Measurements from ENCODE around the gene ALDH1A2.

ALDH1A2 gene

DNA sequence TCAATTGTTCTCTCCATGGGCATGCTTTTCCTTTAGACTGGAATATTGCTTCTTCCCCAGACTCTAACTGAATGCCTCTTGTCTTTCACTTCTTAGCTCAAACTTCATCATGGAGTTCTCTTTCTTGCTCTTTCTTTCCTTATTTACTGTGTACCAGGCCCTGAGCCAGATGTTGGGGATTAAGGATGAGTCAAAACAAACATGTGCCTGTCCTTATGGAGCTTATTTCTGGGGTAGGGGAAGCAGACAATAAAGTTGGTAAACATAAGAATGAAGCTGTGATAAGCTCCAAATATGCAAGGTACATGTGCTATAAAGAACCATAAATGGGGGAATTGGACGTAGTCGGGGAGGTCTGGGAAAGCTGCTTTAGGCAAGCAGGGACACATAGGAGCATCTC, 145.8 kb downstream of the ALDH1A2 start:
- DNase-seq (ENCODE audit: low read depth), result no peak
- H3K4me3 ChIP-seq (ENCODE audit: low read length), result no peak overlapping the region
- TF ChIP-seq, protein P1, sequence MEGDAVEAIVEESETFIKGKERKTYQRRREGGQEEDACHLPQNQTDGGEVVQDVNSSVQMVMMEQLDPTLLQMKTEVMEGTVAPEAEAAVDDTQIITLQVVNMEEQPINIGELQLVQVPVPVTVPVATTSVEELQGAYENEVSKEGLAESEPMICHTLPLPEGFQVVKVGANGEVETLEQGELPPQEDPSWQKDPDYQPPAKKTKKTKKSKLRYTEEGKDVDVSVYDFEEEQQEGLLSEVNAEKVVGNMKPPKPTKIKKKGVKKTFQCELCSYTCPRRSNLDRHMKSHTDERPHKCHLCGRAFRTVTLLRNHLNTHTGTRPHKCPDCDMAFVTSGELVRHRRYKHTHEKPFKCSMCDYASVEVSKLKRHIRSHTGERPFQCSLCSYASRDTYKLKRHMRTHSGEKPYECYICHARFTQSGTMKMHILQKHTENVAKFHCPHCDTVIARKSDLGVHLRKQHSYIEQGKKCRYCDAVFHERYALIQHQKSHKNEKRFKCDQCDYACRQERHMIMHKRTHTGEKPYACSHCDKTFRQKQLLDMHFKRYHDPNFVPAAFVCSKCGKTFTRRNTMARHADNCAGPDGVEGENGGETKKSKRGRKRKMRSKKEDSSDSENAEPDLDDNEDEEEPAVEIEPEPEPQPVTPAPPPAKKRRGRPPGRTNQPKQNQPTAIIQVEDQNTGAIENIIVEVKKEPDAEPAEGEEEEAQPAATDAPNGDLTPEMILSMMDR (conservative IDR thresholded peaks at IDR 0.05; ENCODE audit: low read depth, low read length), result no peak

DNA sequence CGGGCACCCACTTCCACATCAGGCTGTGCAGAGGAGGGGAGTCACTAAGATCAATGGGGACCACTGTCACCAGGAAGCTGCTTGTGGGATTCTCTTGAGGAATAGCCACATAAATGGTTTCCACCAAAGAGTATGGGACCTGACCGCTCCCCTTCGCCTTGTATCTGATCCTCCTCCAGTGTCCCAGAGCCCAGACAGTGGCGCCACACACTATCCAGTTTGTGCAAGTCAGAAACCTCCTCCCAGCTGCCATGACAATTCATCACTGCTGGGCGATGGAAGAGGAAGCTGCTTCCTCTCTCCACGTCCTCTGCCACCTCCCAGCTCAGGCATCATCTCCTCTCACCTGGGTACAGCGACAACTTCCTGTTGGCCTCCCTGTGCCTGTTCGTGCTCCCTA, 147.5 kb downstream of the ALDH1A2 start:
- no peak for DNase-seq (ENCODE audit: low read depth)
- TF ChIP-seq, protein P1 (conservative IDR thresholded peaks at IDR 0.05; ENCODE audit: low read depth, low read length), result no peak
- no peak overlapping the region for H3K4me3 ChIP-seq (ENCODE audit: low read length)

DNA sequence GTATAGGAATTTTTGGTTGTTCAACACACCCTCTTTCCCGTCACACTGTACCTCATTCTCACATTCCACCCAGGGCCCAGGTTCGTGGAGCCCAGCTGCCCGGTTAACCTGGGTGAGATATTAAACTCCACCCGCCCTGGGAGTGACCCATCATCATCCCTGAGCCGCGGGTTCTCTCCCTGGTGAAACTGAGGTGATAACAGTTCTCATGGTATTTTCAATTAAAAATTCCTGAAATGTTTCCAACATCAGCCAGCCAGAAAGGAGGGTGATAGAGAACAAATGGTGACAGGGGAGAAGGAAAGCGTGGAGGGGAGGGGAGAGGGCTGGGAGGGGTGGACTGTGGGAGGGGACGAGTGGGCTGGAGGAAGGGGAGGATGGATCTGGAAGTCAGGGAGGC, 148.8 kb downstream of the ALDH1A2 start:
- TF ChIP-seq, protein P1 (conservative IDR thresholded peaks at IDR 0.05; ENCODE audit: low read depth, low read length), result no peak
- no peak for DNase-seq (ENCODE audit: low read depth)
- no peak overlapping the region for H3K4me3 ChIP-seq (ENCODE audit: low read length)

DNA sequence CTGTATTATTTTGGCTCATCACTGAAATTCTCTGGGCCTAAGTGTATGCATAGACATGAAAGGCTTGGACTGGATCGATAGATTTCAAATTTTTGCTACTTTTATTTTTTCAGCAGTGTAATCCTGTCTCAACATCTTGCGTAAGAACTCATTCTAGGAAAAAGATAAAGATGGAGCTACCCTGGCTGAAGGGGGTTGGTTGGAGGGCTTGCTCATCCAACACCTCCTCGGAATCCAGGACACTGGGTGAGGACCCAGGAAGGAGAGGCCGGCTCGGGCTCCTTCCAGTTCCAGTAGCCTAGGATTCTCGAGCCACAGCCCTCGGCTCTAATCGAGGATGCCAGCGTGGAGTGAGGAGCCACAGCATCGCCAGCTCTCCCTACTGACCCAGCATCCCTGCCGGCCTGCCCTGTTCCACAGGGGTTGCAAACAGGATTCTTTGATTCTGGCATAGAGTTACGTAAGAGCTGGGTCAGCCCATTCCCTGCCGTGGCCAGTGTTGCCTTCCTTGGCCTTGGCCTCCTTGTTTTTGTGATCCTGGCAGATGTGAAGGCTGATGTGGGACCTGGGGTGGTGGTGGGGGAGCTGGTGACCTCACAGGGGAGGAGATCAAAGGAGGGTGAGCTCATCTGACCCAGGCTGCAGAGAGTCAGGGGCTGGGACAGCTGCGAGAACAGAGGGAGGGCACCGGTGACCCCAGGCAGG, 149.5 kb downstream of the ALDH1A2 start:
- DNase-seq (ENCODE audit: low read depth), result no peak
- no peak overlapping the region for H3K4me3 ChIP-seq (ENCODE audit: low read length)
- TF ChIP-seq, protein P1 (conservative IDR thresholded peaks at IDR 0.05; ENCODE audit: low read depth, low read length), result no peak

DNA sequence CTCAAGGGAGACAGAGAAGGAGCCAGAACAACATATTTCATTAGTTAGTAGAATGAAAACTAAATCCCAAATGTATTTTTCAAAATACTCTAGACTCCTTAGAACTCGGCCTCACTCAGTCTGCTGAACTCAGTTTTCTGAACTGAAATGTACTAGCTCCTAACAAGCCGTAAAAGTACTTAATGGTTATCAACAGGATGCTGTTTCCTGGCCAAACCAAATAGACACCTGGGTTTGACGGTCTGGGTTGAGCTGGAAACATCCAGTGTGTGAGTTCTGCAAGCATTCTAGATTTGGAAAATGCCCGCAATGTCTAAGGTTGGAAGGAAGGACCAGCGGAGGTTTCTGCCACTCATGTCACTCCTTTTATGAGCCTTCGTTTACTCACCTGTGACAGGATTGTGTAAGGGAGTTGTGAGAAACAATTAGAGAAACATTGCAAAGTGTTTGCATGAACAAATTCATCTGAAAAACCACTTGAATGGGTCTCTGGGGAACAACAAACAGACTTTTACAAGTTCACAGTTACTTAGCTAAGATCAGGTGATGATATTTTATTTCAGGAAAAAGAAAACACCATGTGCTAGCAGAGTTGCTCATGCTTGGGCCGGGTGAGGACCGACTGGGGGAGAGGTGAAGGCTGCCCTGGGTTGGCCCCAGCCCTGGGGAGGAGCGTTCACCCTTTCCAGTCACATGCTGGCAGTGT, 151.0 kb downstream of the ALDH1A2 start:
- H3K4me3 ChIP-seq (ENCODE audit: low read length), result no peak overlapping the region
- TF ChIP-seq, protein P1 (conservative IDR thresholded peaks at IDR 0.05; ENCODE audit: low read depth, low read length), result no peak
- DNase-seq (ENCODE audit: low read depth), result no peak

DNA sequence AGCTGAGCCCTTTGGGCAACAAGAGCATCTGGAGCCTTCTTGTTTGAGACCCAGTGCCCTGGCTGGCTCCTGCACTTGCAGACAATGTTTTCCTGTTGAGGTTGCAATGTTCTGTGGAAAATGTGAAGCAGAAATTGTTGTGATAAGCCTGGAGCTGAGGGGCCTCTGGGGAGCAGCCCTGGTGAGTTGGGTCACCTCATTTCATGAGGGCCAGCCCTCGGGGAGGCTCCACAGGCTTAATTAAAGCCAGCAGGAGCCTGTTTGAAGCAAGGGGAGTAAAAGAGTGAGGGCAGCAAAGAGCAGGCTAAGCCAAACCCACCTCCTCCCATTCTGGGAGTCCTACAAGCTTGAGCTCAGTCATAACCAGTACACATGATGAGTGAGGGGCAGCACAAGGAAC, 154.3 kb downstream of the ALDH1A2 start:
- TF ChIP-seq, protein P1 (conservative IDR thresholded peaks at IDR 0.05; ENCODE audit: low read depth, low read length), result no peak
- H3K4me3 ChIP-seq (ENCODE audit: low read length), result no peak overlapping the region
- no peak for DNase-seq (ENCODE audit: low read depth)

DNA sequence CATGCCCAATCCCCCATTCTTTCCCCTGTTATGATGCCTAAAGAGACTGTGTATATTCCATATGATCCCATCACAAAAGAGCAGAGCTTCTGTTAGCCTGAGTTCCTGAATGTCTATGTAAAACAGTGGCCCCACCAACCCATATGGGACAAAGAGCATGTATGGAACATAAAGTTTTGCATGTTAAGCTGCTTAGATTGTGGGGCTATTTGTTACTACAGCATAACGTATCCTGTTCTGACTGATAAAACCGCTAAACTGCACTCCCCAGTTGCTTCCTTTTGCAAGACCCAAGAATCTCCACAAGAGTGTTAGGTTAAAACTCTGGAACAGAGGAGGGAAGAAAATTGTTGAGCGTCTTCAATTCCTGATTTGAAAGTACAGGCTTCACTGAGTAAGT, 154.8 kb downstream of the ALDH1A2 start:
- H3K4me3 ChIP-seq (ENCODE audit: low read length), result no peak overlapping the region
- no peak for DNase-seq (ENCODE audit: low read depth)
- TF ChIP-seq, protein P1 (conservative IDR thresholded peaks at IDR 0.05; ENCODE audit: low read depth, low read length), result no peak

All from retinal pigment epithelial cell (primary cell).